ENCODE measurements around the gene IFRD2. TPM values are rescaled to one million over a fixed set of nuclear protein-coding genes. Genes with fewer than 3 reads are reported as not detected.

The IFRD2 gene
- total RNA-seq, 1 donor from 2014 or later, result 38.2 TPM

DNA sequence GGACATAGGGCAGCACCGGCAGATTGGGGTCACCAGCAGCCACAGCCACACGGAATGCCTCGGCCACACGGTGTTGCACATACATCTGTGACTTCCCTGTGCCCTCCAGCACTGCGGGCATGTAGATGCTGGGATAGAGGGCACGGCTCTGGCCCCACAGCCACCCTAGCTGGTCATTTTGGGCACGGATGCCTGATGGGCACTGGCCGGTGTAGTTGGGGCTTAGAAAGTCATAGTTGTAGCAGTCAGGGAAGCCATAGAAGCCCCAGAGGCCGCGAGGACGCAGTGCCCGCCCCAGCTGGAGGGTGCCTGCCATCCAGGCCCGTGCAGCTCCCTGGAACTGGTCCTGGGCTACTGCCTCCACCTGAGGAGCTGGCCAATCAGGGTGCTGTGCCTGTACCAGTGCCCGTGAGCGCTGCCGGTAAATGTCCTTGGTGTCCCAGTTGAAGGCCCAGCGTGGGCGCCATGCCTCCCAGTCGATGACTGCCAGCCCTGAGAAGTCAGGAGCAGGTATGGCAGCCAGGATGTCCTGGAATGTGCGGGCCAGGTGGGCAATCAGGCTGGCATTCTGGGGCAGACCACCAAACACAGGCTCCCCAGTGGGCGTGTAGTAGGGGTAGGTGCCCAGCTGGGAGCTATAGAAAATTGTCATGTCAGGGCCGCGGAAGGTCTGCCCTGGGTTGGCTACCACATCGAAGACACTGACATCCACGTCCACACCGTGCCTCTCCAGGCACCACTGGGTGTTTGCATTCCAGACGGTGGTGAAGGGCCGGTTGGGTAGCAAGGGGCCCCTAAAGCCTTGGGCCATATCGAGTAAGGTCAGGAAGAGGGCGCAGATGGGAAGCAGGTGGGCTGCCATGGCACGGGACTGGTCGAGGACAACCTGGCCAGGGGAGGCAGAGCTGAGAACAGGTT is 10.1 kb upstream of the IFRD2 start:
- Mint-ChIP-seq H3K4me3 (ENCODE audit: unreplicated experiment) (no peak overlapping the region), H3K27me3 (ENCODE audit: unreplicated experiment) (peaks cover 16% of the 10 kb centered on the region), H3K4me1 (ENCODE audit: low read depth, unreplicated experiment) (peaks cover 8% of the 10 kb centered on the region), H3K27ac (ENCODE audit: unreplicated experiment) (no peak overlapping the region), H3K36me3 (ENCODE audit: unreplicated experiment) (no peaks in the 10 kb centered on the region), H3K9me3 (ENCODE audit: unreplicated experiment) (peaks cover 6% of the 10 kb centered on the region)
- DNase-seq, result no peak
- TF ChIP-seq, protein P1, sequence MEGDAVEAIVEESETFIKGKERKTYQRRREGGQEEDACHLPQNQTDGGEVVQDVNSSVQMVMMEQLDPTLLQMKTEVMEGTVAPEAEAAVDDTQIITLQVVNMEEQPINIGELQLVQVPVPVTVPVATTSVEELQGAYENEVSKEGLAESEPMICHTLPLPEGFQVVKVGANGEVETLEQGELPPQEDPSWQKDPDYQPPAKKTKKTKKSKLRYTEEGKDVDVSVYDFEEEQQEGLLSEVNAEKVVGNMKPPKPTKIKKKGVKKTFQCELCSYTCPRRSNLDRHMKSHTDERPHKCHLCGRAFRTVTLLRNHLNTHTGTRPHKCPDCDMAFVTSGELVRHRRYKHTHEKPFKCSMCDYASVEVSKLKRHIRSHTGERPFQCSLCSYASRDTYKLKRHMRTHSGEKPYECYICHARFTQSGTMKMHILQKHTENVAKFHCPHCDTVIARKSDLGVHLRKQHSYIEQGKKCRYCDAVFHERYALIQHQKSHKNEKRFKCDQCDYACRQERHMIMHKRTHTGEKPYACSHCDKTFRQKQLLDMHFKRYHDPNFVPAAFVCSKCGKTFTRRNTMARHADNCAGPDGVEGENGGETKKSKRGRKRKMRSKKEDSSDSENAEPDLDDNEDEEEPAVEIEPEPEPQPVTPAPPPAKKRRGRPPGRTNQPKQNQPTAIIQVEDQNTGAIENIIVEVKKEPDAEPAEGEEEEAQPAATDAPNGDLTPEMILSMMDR (IDR thresholded peaks at IDR 0.05; ENCODE audit: partially characterized antibody, unreplicated experiment), result no peak

DNA sequence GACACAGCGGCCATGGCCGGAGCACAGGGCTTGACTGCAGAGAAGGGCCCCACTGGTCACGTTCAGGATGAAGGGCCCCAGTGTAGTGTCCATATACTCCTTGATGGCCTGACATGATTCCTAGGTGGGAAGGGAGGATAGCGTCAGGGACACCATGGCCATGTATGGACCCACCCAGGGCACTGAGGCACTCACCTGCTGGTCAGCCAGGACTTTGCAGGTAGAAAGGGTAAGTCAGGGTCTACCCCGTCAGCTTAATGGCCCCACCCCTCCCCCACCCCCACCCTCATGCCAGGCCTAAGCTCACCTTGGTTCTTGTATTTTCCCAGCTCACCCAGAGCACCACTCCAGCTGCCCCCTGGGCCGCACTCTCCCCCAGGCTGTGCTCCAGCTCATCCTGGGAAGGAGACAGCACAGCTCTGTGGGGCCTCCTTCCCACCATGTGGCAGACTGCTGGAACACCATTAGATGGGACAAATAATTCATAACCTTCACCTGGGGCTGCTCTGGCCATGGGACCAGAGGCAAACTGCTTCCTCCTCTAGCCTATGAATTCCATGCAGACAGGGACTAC is 8.5 kb upstream of the IFRD2 start:
- Mint-ChIP-seq H3K27me3 (ENCODE audit: unreplicated experiment) (peaks cover 16% of the 10 kb centered on the region), H3K9me3 (ENCODE audit: unreplicated experiment) (peaks cover 6% of the 10 kb centered on the region), H3K4me3 (ENCODE audit: unreplicated experiment) (peak overlapping the region; percentile 93), H3K4me1 (ENCODE audit: low read depth, unreplicated experiment) (peaks cover 8% of the 10 kb centered on the region), H3K36me3 (ENCODE audit: unreplicated experiment) (no peaks in the 10 kb centered on the region), H3K27ac (ENCODE audit: unreplicated experiment) (peak overlapping the region; percentile 91)
- no peak for DNase-seq
- TF ChIP-seq, protein P1 (IDR thresholded peaks at IDR 0.05; ENCODE audit: partially characterized antibody, unreplicated experiment), result no peak

GRCh38 chr3:50299929-50300680 is 7.9 kb upstream of the IFRD2 start:
- no peaks in the 10 kb centered on the region for H3K36me3 Mint-ChIP-seq (ENCODE audit: unreplicated experiment)
- peaks cover 6% of the 10 kb centered on the region for H3K9me3 Mint-ChIP-seq (ENCODE audit: unreplicated experiment)
- H3K4me1 Mint-ChIP-seq (ENCODE audit: low read depth, unreplicated experiment), result peaks cover 8% of the 10 kb centered on the region
- peak overlapping the region; percentile 91 for H3K27ac Mint-ChIP-seq (ENCODE audit: unreplicated experiment)
- no peak for DNase-seq
- peaks cover 16% of the 10 kb centered on the region for H3K27me3 Mint-ChIP-seq (ENCODE audit: unreplicated experiment)
- TF ChIP-seq, protein P1 (IDR thresholded peaks at IDR 0.05; ENCODE audit: partially characterized antibody, unreplicated experiment), result no peak
- peak overlapping the region; percentile 93 for H3K4me3 Mint-ChIP-seq (ENCODE audit: unreplicated experiment)

DNA sequence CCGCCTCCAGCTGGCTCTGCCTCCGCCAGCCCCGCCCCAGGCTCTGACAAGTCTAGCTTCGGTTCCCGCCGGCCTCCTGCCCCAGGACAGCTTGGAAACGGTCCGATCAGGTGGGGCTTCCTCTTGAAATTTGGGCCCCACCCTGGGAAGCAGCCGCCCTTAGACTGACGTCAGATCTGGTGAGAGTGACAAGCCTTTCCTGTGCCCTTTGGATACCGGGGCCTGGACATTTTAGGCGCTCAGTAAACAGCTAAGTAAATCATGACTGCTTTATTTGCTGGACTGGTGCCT is 7.4 kb upstream of the IFRD2 start:
- Mint-ChIP-seq H3K36me3 (ENCODE audit: unreplicated experiment) (no peaks in the 10 kb centered on the region), H3K4me3 (ENCODE audit: unreplicated experiment) (peak overlapping the region; percentile 93), H3K27ac (ENCODE audit: unreplicated experiment) (peak overlapping the region; percentile 91), H3K9me3 (ENCODE audit: unreplicated experiment) (peaks cover 3% of the 10 kb centered on the region), H3K4me1 (ENCODE audit: low read depth, unreplicated experiment) (peaks cover 8% of the 10 kb centered on the region), H3K27me3 (ENCODE audit: unreplicated experiment) (peaks cover 16% of the 10 kb centered on the region)
- TF ChIP-seq, protein P1 (IDR thresholded peaks at IDR 0.05; ENCODE audit: partially characterized antibody, unreplicated experiment), result no peak
- no peak for DNase-seq
